SK-N-SH (cell line): ENCODE data around the gene FCER1G.

ENCODE experiments used
- EZH2phosphoT487 ChIP-seq: fragments of 200-600 bp; sonication (generic); IDR thresholded peaks from 2 replicates; pipeline ENCODE4 v1.6.1; 2017; ENCODE audit warnings: low read depth, mixed run types, mild to moderate bottlenecking, antibody characterized with exemption, moderate library complexity, borderline replicate concordance
- NFIC ChIP-seq: IDR thresholded peaks from 2 replicates; pipeline ENCODE4 v1.4.0; 2012; ENCODE audit warnings: borderline replicate concordance
- PBX3 ChIP-seq: IDR thresholded peaks from 2 replicates; pipeline ENCODE4; 2012
- REST ChIP-seq: IDR thresholded peaks from 2 replicates; pipeline ENCODE4 v1.6.1; 2012; ENCODE audit warnings: mild to moderate bottlenecking, low read depth, low read length, moderate library complexity
- TEAD4 ChIP-seq: IDR thresholded peaks from 2 replicates; pipeline ENCODE4 v1.4.0; 2012; ENCODE audit warnings: mild to moderate bottlenecking, borderline replicate concordance; ENCODE audit not compliant: insufficient read depth
- TF ChIP-seq, protein P1 (sequence below): fragments of 200-600 bp; sonication (generic); IDR thresholded peaks from 2 replicates; pipeline ENCODE4 v1.6.1; 2017; ENCODE audit warnings: antibody characterized with exemption, mild to moderate bottlenecking, moderate library complexity

GRCh38 chr1:161174911-161175310 lies 40.2 kb upstream of the FCER1G start:
- TF ChIP-seq EZH2phosphoT487 (no peak), NFIC (no peak), TEAD4 (no peak), REST (no peak), PBX3 (no peak)
- TF ChIP-seq, protein P1, sequence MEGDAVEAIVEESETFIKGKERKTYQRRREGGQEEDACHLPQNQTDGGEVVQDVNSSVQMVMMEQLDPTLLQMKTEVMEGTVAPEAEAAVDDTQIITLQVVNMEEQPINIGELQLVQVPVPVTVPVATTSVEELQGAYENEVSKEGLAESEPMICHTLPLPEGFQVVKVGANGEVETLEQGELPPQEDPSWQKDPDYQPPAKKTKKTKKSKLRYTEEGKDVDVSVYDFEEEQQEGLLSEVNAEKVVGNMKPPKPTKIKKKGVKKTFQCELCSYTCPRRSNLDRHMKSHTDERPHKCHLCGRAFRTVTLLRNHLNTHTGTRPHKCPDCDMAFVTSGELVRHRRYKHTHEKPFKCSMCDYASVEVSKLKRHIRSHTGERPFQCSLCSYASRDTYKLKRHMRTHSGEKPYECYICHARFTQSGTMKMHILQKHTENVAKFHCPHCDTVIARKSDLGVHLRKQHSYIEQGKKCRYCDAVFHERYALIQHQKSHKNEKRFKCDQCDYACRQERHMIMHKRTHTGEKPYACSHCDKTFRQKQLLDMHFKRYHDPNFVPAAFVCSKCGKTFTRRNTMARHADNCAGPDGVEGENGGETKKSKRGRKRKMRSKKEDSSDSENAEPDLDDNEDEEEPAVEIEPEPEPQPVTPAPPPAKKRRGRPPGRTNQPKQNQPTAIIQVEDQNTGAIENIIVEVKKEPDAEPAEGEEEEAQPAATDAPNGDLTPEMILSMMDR, result no peak
